ENCODE data around the gene HIVEP1.

Gene HIVEP1

DNA sequence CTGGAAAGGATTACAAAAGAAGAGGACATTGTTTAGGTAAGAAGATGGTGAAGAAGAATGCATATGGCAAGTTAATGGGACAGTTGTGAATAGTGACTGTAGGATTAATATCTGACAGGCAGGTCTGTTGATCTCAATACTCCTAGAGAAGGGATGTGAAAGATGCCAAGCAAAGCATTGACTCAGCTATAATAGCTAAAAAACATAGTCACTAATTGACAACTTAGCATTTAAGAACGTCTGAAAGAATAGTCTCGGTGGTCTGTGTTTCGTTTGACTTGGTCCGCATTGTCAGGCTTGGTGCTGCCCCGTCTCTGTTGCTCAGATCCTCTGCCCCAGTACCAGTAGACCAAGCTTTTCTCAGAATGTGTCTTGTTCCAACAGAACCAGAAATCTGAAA, 65.9 kb downstream of the HIVEP1 start:
- no peak for DNase-seq (ENCODE audit: low read depth)
- TF ChIP-seq, protein P1, sequence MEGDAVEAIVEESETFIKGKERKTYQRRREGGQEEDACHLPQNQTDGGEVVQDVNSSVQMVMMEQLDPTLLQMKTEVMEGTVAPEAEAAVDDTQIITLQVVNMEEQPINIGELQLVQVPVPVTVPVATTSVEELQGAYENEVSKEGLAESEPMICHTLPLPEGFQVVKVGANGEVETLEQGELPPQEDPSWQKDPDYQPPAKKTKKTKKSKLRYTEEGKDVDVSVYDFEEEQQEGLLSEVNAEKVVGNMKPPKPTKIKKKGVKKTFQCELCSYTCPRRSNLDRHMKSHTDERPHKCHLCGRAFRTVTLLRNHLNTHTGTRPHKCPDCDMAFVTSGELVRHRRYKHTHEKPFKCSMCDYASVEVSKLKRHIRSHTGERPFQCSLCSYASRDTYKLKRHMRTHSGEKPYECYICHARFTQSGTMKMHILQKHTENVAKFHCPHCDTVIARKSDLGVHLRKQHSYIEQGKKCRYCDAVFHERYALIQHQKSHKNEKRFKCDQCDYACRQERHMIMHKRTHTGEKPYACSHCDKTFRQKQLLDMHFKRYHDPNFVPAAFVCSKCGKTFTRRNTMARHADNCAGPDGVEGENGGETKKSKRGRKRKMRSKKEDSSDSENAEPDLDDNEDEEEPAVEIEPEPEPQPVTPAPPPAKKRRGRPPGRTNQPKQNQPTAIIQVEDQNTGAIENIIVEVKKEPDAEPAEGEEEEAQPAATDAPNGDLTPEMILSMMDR (IDR thresholded peaks at IDR 0.05; ENCODE audit: low read length, missing control alignments) = no peak
- H3K4me3 ChIP-seq (replicated peaks; ENCODE audit: low read depth, low read length) = no peak overlapping the region

DNA sequence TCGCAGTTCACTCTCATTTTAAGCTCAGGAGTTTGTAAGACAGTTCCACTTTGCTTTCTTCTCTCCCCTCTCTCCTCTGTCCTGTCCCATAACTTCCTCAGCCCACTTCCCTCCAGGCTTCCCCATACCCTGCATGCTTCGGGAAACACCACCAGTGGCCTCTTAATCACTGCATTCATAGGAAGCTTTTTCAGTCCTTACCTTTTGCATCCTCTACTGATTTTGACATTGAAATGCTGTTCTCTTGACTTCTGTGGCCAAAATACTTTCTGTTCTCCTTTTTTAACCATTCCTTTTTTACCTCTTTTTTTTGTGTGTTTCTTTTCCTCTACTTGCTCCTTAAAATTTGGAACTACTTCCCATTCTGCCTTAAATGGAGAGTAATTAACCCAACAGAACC, 69.7 kb downstream of the HIVEP1 start:
- DNase-seq (ENCODE audit: low read depth) = no peak
- TF ChIP-seq, protein P1 (IDR thresholded peaks at IDR 0.05; ENCODE audit: low read length, missing control alignments) = no peak
- H3K4me3 ChIP-seq (replicated peaks; ENCODE audit: low read depth, low read length) = no peak overlapping the region

DNA sequence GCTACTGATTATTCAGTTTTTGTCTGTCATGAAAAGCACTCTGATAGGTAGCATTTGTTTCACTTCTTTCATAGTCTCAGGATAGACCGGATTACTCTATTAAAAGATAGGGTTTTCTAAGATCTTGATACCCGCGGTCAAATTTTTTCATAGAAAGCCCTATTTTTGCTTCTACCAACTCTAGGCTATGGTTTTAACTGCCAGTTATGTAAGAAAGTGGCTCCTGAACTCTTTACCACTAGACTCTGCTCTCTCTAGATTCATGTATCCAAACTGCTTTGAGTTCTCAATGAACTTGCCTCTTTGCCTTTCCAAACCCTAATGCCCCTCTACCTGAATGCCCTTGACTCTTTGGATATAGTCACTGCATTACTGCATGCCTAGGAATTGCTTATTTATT, 70.3 kb downstream of the HIVEP1 start:
- no peak overlapping the region for H3K4me3 ChIP-seq (replicated peaks; ENCODE audit: low read depth, low read length)
- TF ChIP-seq, protein P1 (IDR thresholded peaks at IDR 0.05; ENCODE audit: low read length, missing control alignments) = no peak

DNA sequence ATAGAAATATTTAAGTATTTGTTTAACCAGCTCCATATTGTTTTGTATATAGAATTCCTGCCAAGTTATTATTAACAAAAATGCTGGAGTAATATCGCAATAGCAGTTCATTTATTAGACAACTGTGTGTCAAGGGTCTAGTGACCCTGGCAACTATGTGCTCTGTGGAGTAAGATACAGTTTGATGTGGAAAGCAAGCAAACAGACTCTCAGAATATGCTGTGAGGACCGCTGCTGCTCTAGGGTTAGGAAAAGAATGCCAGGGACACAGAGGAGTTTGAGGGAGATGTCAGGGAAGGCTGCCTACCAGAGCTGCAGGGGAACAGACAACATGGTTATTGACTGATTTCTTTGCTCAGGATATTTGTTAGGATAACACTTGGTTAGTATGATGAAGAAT, 71.2 kb downstream of the HIVEP1 start:
- TF ChIP-seq, protein P1 (IDR thresholded peaks at IDR 0.05; ENCODE audit: low read length, missing control alignments) = no peak
- DNase-seq (ENCODE audit: low read depth) = no peak
- no peak overlapping the region for H3K4me3 ChIP-seq (replicated peaks; ENCODE audit: low read depth, low read length)

More for the DNA sequence above, 70.3 kb downstream of the HIVEP1 start:
- no peak for DNase-seq (ENCODE audit: low read depth)

DNA sequence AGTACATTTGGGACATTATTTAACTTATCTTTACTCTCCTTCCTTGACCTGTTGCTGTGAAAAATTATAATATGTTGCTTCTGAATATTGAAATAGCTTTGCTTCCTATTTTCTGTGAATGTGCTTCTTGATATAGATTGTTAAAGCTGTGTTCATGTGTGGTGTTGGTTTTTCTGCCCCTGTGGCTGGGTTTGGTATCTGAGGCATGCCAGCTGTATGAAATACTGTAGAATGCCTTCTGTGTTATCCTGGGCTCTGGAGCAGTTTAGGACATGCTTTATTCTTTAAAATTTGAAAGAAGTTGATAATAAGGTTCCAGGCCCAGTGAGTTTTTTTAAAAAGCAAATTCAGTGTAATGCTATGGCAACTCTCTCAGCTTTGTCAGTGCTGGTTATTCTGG, 71.7 kb downstream of the HIVEP1 start:
- no peak overlapping the region for H3K4me3 ChIP-seq (replicated peaks; ENCODE audit: low read depth, low read length)
- TF ChIP-seq, protein P1 (IDR thresholded peaks at IDR 0.05; ENCODE audit: low read length, missing control alignments) = no peak
- DNase-seq (ENCODE audit: low read depth) = no peak

DNA sequence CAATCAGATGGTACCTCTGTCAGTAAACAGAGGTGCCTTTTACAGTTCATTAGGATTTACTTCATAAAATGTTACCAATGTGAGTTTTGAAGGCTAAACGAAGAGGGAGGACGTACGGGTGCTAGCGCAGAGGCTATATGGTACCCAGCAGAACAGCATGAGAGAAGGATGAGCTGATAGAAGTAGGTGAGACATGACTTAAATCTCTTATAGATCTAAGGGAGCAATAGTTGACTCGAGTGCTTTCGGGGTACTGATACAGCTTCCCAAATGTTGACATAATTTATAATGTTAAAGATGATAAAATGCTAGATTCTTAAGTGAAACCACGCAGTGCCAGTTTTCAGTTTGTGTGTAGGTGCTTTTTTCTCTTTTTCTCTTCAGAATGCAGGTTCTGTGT, 72.6 kb downstream of the HIVEP1 start:
- TF ChIP-seq, protein P1 (IDR thresholded peaks at IDR 0.05; ENCODE audit: low read length, missing control alignments) = no peak
- no peak overlapping the region for H3K4me3 ChIP-seq (replicated peaks; ENCODE audit: low read depth, low read length)
- DNase-seq (ENCODE audit: low read depth) = no peak

DNA sequence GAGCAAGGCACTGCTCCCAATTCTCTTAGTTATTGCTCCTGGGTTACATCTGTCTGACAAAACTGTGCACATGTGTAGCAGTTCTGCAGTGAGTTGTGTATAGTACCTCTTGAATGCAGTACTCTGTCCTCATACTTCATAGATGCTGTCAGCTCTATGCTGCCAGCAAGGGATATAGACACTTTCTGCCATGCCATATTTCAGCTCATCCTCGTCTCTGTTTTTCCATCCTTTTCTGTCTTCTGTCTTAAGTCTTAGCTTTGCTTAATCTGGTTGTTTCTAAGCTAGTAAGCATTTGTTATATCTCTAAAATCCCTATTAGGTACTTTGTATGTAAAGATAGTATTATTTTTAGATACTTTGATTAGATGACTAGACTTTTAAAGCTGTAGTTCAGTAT, 76.4 kb downstream of the HIVEP1 start:
- no peak for DNase-seq (ENCODE audit: low read depth)
- no peak overlapping the region for H3K4me3 ChIP-seq (replicated peaks; ENCODE audit: low read depth, low read length)
- TF ChIP-seq, protein P1 (IDR thresholded peaks at IDR 0.05; ENCODE audit: low read length, missing control alignments) = no peak

Measured in fibroblast of pulmonary artery (primary cell).